IMR-90 (cell line): ENCODE measurements around the gene GPR132. TPM values are rescaled to one million over a fixed set of nuclear protein-coding genes. Genes with fewer than 3 reads are reported as not detected.

Experiments used
- ATAC-seq: fragments of 200-7000 bp; cut with Tn5 transposase; 2 replicates; pipeline ENCODE4 v1.9.1; 2020; ENCODE audit warnings: low read depth, mild to moderate bottlenecking, moderate library complexity
- BruUV-seq: library from RNA; stranded (reverse); fragments of 400-500 nt; replicated peaks from 2 replicates; lab custom pipeline; 2021; lab: Mats Ljungman, UMichigan
- CTCF ChIA-PET: fragments of 300-600 bp; formaldehyde crosslinking; extraction: SDS; loops from one replicate; lab custom pipeline; 2021; ENCODE audit warnings: antibody characterized with exemption; lab: Yijun Ruan, JAX
- POLR2A ChIA-PET: fragments of 300-600 bp; sonication (Branson Sonifier 250); formaldehyde crosslinking; loops from one replicate; lab custom pipeline; 2022; ENCODE audit warnings: antibody characterized with exemption; ENCODE audit not compliant: unreplicated experiment; lab: Charles Lee
- DNase-seq: peaks from one replicate; pipeline ENCODE4 v3.0.0; 2013
- H2AFZ ChIP-seq: replicated peaks from 2 replicates; pipeline ENCODE3; 2013; ENCODE audit warnings: low read length, mild to moderate bottlenecking; ENCODE audit not compliant: poor library complexity
- H2AK5ac ChIP-seq: 2 replicates; pipeline ENCODE4 v1.6.1; 2013; ENCODE audit warnings: low read depth, low read length, inconsistent platforms
- H2AK9ac ChIP-seq: replicated peaks from 2 replicates; pipeline ENCODE3; 2013; ENCODE audit warnings: mild to moderate bottlenecking, low read depth, low read length, moderate library complexity; ENCODE audit not compliant: poor library complexity
- H2BK120ac ChIP-seq: 2 replicates; pipeline ENCODE4 v1.6.1; 2013; ENCODE audit warnings: low read depth, low read length, inconsistent platforms
- H2BK15ac ChIP-seq: 3 replicates; pipeline ENCODE4 v1.6.1; 2013; ENCODE audit warnings: low read depth, low read length, inconsistent platforms
- H2BK20ac ChIP-seq: 2 replicates; pipeline ENCODE4 v1.6.1; 2013; ENCODE audit warnings: low read depth, mild to moderate bottlenecking, inconsistent platforms, low read length, moderate library complexity
- H2BK5ac ChIP-seq: 2 replicates; pipeline ENCODE4 v1.6.1; 2013; ENCODE audit warnings: mild to moderate bottlenecking, low read depth, low read length, inconsistent platforms; ENCODE audit not compliant: poor library complexity, severe bottlenecking
- H3K14ac ChIP-seq: replicated peaks from 2 replicates; pipeline ENCODE4 v1.6.1; 2013; ENCODE audit warnings: low read depth, low read length, inconsistent platforms
- H3K18ac ChIP-seq: 2 replicates; pipeline ENCODE4 v1.6.1; 2013; ENCODE audit warnings: low read depth, low read length, control low read depth
- H3K23ac ChIP-seq: 2 replicates; pipeline ENCODE4 v1.6.1; 2013; ENCODE audit warnings: low read depth, low read length, inconsistent platforms
- H3K27ac ChIP-seq: 2 replicates; pipeline ENCODE4 v1.5.1; 2013; ENCODE audit warnings: mild to moderate bottlenecking, control low read depth, low read length; ENCODE audit not compliant: insufficient read depth
- H3K27me3 ChIP-seq: 2 replicates; pipeline ENCODE4 v1.6.1; 2013; ENCODE audit warnings: low read length; ENCODE audit not compliant: control insufficient read depth, insufficient read depth
- H3K36me3 ChIP-seq: 2 replicates; pipeline ENCODE4 v1.6.1; 2013; ENCODE audit warnings: low read length, mixed read lengths; ENCODE audit not compliant: control insufficient read depth, insufficient read depth
- H3K4ac ChIP-seq: 2 replicates; pipeline ENCODE4 v1.6.1; 2013; ENCODE audit warnings: low read depth, low read length, inconsistent platforms
- H3K4me1 ChIP-seq: 2 replicates; pipeline ENCODE4 v1.6.1; 2013; ENCODE audit warnings: low read length, mixed read lengths; ENCODE audit not compliant: control insufficient read depth, insufficient read depth
- H3K4me2 ChIP-seq: 2 replicates; pipeline ENCODE4 v1.6.1; 2013; ENCODE audit warnings: low read depth, mild to moderate bottlenecking, control low read depth, low read length, moderate library complexity
- H3K4me3 ChIP-seq: 2 replicates; pipeline ENCODE4 v1.5.1; 2013; ENCODE audit warnings: low read depth, mild to moderate bottlenecking, control low read depth, low read length, moderate library complexity; ENCODE audit not compliant: insufficient read depth
- H3K56ac ChIP-seq: 2 replicates; pipeline ENCODE4 v1.6.1; 2013; ENCODE audit warnings: low read length, inconsistent platforms; ENCODE audit not compliant: insufficient read depth; ENCODE audit errors: extremely low read depth
- H3K79me1 ChIP-seq, 2 experiments: 2 replicates each; pipeline ENCODE4 v1.6.1; 2013; ENCODE audit warnings: low read length in 2 of 2, inconsistent platforms in 1 of 2, low read depth in 1 of 2
- H3K9ac ChIP-seq: 2 replicates; pipeline ENCODE4 v1.6.1; 2013; ENCODE audit warnings: low read depth, low read length, control low read depth
- H3K9me1 ChIP-seq: 2 replicates; pipeline ENCODE4 v1.6.1; 2013; ENCODE audit warnings: low read length, inconsistent platforms; ENCODE audit not compliant: insufficient read depth
- H3K9me3 ChIP-seq: 2 replicates; pipeline ENCODE4 v1.6.1; 2013; ENCODE audit warnings: low read length; ENCODE audit not compliant: control insufficient read depth, insufficient read depth
- H4K20me1 ChIP-seq: 2 replicates; pipeline ENCODE4 v1.6.1; 2013; ENCODE audit warnings: low read length, inconsistent platforms; ENCODE audit not compliant: insufficient read depth
- H4K5ac ChIP-seq: 2 replicates; pipeline ENCODE4 v1.6.1; 2013; ENCODE audit warnings: mild to moderate bottlenecking, low read depth, low read length, control low read depth
- H4K8ac ChIP-seq, 2 experiments: 2 replicates each; pipeline ENCODE4 v1.6.1; 2013; ENCODE audit warnings: low read depth in 2 of 2, low read length in 2 of 2, control low read depth in 1 of 2, inconsistent platforms in 1 of 2
- H4K91ac ChIP-seq: 2 replicates; pipeline ENCODE4 v1.6.1; 2013; ENCODE audit warnings: low read depth, low read length, inconsistent platforms; ENCODE audit not compliant: insufficient read depth
- BHLHE40 ChIP-seq: fragments of 150-350 bp; IDR thresholded peaks from 2 replicates; pipeline ENCODE4 v1.6.1; 2016; ENCODE audit warnings: mild to moderate bottlenecking, low read depth, low read length
- CEBPB ChIP-seq: IDR thresholded peaks from 2 replicates; pipeline ENCODE4 v1.6.1; 2012; ENCODE audit warnings: low read depth, low read length, improper control_type of control experiment
- CHD1 ChIP-seq: IDR thresholded peaks from 2 replicates; pipeline ENCODE4 v1.6.1; 2012; ENCODE audit warnings: low read depth, low read length, improper control_type of control experiment
- FOS ChIP-seq: fragments of 150-350 bp; IDR thresholded peaks from 2 replicates; pipeline ENCODE4 v1.6.1; 2016; ENCODE audit warnings: low read depth, low read length
- MAZ ChIP-seq: IDR thresholded peaks from 2 replicates; pipeline ENCODE4 v1.6.1; 2012; ENCODE audit warnings: low read depth, mild to moderate bottlenecking, low read length, improper control_type of control experiment, moderate library complexity, borderline replicate concordance
- MXI1 ChIP-seq: IDR thresholded peaks from 2 replicates; pipeline ENCODE4 v1.6.1; 2012; ENCODE audit warnings: low read depth, mild to moderate bottlenecking, low read length, moderate library complexity, borderline replicate concordance
- NFE2L2 ChIP-seq: fragments of 150-350 bp; IDR thresholded peaks from 2 replicates; pipeline ENCODE4 v1.6.1; 2016; ENCODE audit warnings: low read depth, mild to moderate bottlenecking, low read length
- POLR2A ChIP-seq: IDR thresholded peaks from 2 replicates; pipeline ENCODE4 v1.6.1; 2012; ENCODE audit warnings: mild to moderate bottlenecking, low read depth, low read length
- RAD21 ChIP-seq: IDR thresholded peaks from 2 replicates; pipeline ENCODE4 v1.6.1; 2012; ENCODE audit warnings: low read length, improper control_type of control experiment
- RCOR1 ChIP-seq: IDR thresholded peaks from 2 replicates; pipeline ENCODE4 v1.6.1; 2012; ENCODE audit warnings: mild to moderate bottlenecking, low read length, improper control_type of control experiment; ENCODE audit not compliant: insufficient replicate concordance
- RFX5 ChIP-seq: IDR thresholded peaks from 2 replicates; pipeline ENCODE4 v1.8.0; 2012; ENCODE audit warnings: low read depth, mild to moderate bottlenecking, low read length, moderate library complexity
- SMC3 ChIP-seq: fragments of 150-350 bp; IDR thresholded peaks from 2 replicates; pipeline ENCODE4 v1.6.1; 2016; ENCODE audit warnings: low read depth, mild to moderate bottlenecking, antibody characterized with exemption, low read length, moderate library complexity
- USF2 ChIP-seq: fragments of 150-350 bp; IDR thresholded peaks from 2 replicates; pipeline ENCODE4 v1.6.1; 2017; ENCODE audit warnings: mild to moderate bottlenecking, antibody characterized with exemption, low read length, low read depth
- WGBS, 2 experiments: methylation state at CpG; one replicate each; pipeline versions ENCODE4 v1.1.5 to v1.1.7; 2013; ENCODE audit warnings: missing lambda C conversion rate in 2 of 2; ENCODE audit not compliant: insufficient read length in 1 of 2; ENCODE audit errors: extremely low coverage in 2 of 2; 5-methylcytosine and 5-hydroxymethylcytosine counted together
- dilution Hi-C: fragments of 300-500 bp; cut with HindIII; formaldehyde crosslinking; loops from one replicate; pipeline ENCODE4 v1.14.3; 2018; ENCODE audit warnings: low sequenced_read_pairs; ENCODE audit not compliant: unreplicated experiment
- in situ Hi-C: fragments of 300-500 bp; cut with MboI; formaldehyde crosslinking; loops from 3 replicates; pipeline ENCODE4 v1.14.3; 2019; ENCODE audit warnings: low sequenced_read_pairs, inconsistent platforms, mixed read lengths
- intact Hi-C: fragments of 100-400 bp; cut with micrococcal nuclease; formaldehyde crosslinking; loops from 2 replicates; pipeline ENCODE4 v1.10.0; 2022
- polyA plus RNA-seq, 3 experiments: library from polyadenylated mRNA; depleted of rRNA; stranded (reverse); fragments of >200 nt; gene quantifications; 2 replicates each; pipeline ENCODE4 v1.2.3, GENCODE V29; 2012; ENCODE audit warnings: low replicate concordance in 1 of 3
- total RNA-seq: library from RNA; depleted of rRNA; stranded (reverse); fragments of >200 nt; gene quantifications from 2 replicates; pipeline ENCODE4 v1.2.3, GENCODE V29; 2012
- TF ChIP-seq, protein P1 (sequence below): fragments of 150-350 bp; IDR thresholded peaks from 2 replicates; pipeline ENCODE4 v1.6.1; 2016; ENCODE audit warnings: low read depth, mild to moderate bottlenecking, low read length, moderate library complexity, borderline replicate concordance
- TF ChIP-seq, protein P2 (sequence below): conservative IDR thresholded peaks from 2 replicates; pipeline ENCODE4 v1.5.1; 2012; ENCODE audit warnings: mild to moderate bottlenecking, low read depth, low read length, improper control_type of control experiment

Gene GPR132
- total and polyA plus RNA-seq, 2 of the 4 experiments (the other 2 are of a cell fraction) = under 0.01 to 0.10 TPM

DNA sequence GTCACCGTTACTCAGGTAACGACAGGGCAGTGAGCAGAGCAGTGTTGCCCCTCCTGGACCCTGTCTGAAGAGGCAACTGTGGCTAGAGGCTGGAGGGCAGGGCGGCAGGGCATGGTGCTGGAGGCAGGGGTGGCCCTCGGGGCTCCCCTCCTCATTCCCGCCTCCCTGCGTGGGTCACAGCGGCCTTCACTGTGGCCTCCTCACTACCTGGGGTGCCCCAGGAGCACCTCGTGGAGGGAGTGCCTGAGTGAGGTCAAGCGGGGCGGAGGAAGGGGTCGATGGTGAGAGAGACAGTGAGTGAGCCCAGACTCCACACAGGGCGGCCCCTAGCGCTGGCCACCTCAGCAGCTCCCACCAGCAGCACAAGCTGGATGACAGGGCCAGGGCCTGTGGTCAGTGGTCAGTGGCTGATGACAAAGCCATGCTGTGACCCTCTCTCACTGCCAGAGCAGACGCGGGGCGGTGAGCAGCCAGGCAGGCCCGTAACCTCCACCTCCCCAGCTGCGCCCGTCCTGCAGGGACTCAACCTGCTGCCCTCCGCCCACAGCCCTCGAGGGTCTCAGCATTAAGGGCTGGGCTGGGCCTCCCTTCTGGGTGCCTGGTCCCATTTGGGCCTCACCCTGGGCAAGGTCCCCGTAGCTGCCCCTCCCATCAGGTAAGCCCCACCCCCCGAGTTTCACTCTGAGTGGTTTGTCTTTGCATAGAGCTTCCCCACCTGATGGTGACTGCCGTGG, 17.8 kb downstream of the GPR132 start:
- Histone ChIP-seq H3K23ac (no peak overlapping the region), H4K91ac (no peak overlapping the region), H3K56ac (no peak overlapping the region), H2BK120ac (no peak overlapping the region), H3K36me3 (no peaks in the 10 kb centered on the region), H3K4me1 (peaks cover 3% of the 10 kb centered on the region; the same call in 1 of the 2 replicates), H2BK20ac (no peak overlapping the region), H3K9ac (no peak overlapping the region), H2AFZ (peak overlapping the region; percentile 21), H3K14ac (no peak overlapping the region), H3K79me1 (no peaks in the 10 kb centered on the region), H3K27me3 (peaks cover 10% of the 10 kb centered on the region), H2BK5ac (no peak overlapping the region), H4K8ac (no peak overlapping the region), H3K18ac (no peak overlapping the region), H3K4ac (no peak overlapping the region), H3K9me1 (no peaks in the 10 kb centered on the region), H2AK9ac (no peak overlapping the region), H4K20me1 (no peaks in the 10 kb centered on the region), H3K27ac (no peak overlapping the region), H2BK15ac (no peak overlapping the region), H3K9me3 (no peaks in the 10 kb centered on the region; the same call in 1 of the 2 replicates), H4K5ac (no peak overlapping the region), H3K4me2 (no peak overlapping the region), H2AK5ac (no peak overlapping the region), H3K4me3 (no peak overlapping the region)
- DNase-seq (no peak), ATAC-seq (no peak)
- TF ChIP-seq, protein P1, sequence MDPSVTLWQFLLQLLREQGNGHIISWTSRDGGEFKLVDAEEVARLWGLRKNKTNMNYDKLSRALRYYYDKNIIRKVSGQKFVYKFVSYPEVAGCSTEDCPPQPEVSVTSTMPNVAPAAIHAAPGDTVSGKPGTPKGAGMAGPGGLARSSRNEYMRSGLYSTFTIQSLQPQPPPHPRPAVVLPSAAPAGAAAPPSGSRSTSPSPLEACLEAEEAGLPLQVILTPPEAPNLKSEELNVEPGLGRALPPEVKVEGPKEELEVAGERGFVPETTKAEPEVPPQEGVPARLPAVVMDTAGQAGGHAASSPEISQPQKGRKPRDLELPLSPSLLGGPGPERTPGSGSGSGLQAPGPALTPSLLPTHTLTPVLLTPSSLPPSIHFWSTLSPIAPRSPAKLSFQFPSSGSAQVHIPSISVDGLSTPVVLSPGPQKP = no peak
- no peak for TF ChIP-seq FOS
- TF ChIP-seq, protein P2, sequence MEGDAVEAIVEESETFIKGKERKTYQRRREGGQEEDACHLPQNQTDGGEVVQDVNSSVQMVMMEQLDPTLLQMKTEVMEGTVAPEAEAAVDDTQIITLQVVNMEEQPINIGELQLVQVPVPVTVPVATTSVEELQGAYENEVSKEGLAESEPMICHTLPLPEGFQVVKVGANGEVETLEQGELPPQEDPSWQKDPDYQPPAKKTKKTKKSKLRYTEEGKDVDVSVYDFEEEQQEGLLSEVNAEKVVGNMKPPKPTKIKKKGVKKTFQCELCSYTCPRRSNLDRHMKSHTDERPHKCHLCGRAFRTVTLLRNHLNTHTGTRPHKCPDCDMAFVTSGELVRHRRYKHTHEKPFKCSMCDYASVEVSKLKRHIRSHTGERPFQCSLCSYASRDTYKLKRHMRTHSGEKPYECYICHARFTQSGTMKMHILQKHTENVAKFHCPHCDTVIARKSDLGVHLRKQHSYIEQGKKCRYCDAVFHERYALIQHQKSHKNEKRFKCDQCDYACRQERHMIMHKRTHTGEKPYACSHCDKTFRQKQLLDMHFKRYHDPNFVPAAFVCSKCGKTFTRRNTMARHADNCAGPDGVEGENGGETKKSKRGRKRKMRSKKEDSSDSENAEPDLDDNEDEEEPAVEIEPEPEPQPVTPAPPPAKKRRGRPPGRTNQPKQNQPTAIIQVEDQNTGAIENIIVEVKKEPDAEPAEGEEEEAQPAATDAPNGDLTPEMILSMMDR = no peak
- no peak for TF ChIP-seq CEBPB
- no peak for TF ChIP-seq MXI1
- no peak for TF ChIP-seq MAZ
- TF ChIP-seq NFE2L2 = no peak
- TF ChIP-seq RCOR1 = no peak
- TF ChIP-seq USF2 = no peak
- no peak for TF ChIP-seq BHLHE40
- no peak for TF ChIP-seq POLR2A
- TF ChIP-seq CHD1 = no peak
- no peak for TF ChIP-seq RAD21
- no peak for TF ChIP-seq SMC3
- no peak for TF ChIP-seq RFX5
- intact Hi-C loops = no loop called here
- in situ Hi-C loops = loop anchor here (5.0 kb wide), 1 partner anchor 75 kb away; no protein-coding TSS in a partner anchor
- 66% methylated on average over 7 of the region's 24 CpGs; no CpG with 5 or more reads in 1 of the 2 experiments for WGBS, 2 experiments
- BruUV-seq = no TSS peak
- CTCF ChIA-PET = interaction anchor here (0.6 kb wide), 1 partner anchor 146 kb away, joined by 3 read pairs; no protein-coding TSS in a partner anchor
- dilution Hi-C loops = no loop called here
- POLR2A ChIA-PET = no interaction called here
